Aorta (tissue), 5 donors: ENCODE measurements around the gene IL1F10. TPM values are rescaled to one million over a fixed set of nuclear protein-coding genes. Genes with fewer than 3 reads are reported as not detected.

ENCODE experiments used
- ATAC-seq: fragments of 200-7000 bp; cut with Tn5 transposase; one replicate; pipeline ENCODE4 v1.9.1; 2022; ENCODE audit warnings: moderate library complexity; ENCODE audit not compliant: low FRiP score
- DNase-seq, 2 donors: peaks; one replicate each; pipeline ENCODE4 v3.0.0-alpha.2; 2020
- H3K27ac ChIP-seq, 2 donors: one replicate each; pipeline ENCODE4 v1.5.1; 2013; ENCODE audit warnings: low read length in 2 of 2, mild to moderate bottlenecking in 2 of 2, moderate library complexity in 2 of 2, control low read depth in 1 of 2, inconsistent platforms in 1 of 2, low read depth in 1 of 2
- H3K27me3 ChIP-seq, 2 donors: one replicate each; pipeline ENCODE4 v1.6.1; 2013; ENCODE audit warnings: control low read depth in 1 of 2, low read length in 1 of 2, mild to moderate bottlenecking in 1 of 2, moderate library complexity in 1 of 2; ENCODE audit not compliant: insufficient read depth in 2 of 2, control insufficient read depth in 1 of 2
- H3K36me3 ChIP-seq, 2 donors: one replicate each; pipeline ENCODE4 v1.6.1; 2013; ENCODE audit warnings: control low read depth in 1 of 2, low read length in 1 of 2, mild to moderate bottlenecking in 1 of 2; ENCODE audit not compliant: insufficient read depth in 2 of 2, control insufficient read depth in 1 of 2
- H3K4me1 ChIP-seq, 2 donors: one replicate each; pipeline ENCODE4 v1.6.1; 2013; ENCODE audit warnings: low read length in 2 of 2, control low read depth in 1 of 2, mild to moderate bottlenecking in 1 of 2, moderate library complexity in 1 of 2; ENCODE audit not compliant: insufficient read depth in 2 of 2, control insufficient read depth in 1 of 2
- H3K4me3 ChIP-seq, 2 donors: one replicate each; pipeline ENCODE4 v1.5.1; 2013; ENCODE audit warnings: low read length in 2 of 2, control low read depth in 1 of 2, mild to moderate bottlenecking in 1 of 2
- H3K9me3 ChIP-seq: one replicate; pipeline ENCODE4 v1.6.1; 2013; ENCODE audit warnings: mild to moderate bottlenecking, low read length; ENCODE audit not compliant: control insufficient read depth
- WGBS, 2 donors: extraction: QIAGEN DNeasy Blood & Tissue Kit; methylation state at CpG; one replicate each; pipeline ENCODE4 v1.1.7; 2013; 5-methylcytosine and 5-hydroxymethylcytosine counted together
- intact Hi-C, 2 donors: fragments of 100-400 bp; cut with DNase I; formaldehyde crosslinking; loops; one replicate each; pipeline versions ENCODE4 v1.14.2 to v1.15.0; 2022
- polyA plus RNA-seq, 2 donors: library from polyadenylated mRNA; stranded (reverse); fragments of 200-250 nt; gene quantifications; one replicate each; pipeline ENCODE4 v1.2.3, GENCODE V29; 2013
- total RNA-seq, 2 donors: library from RNA; stranded (reverse); fragmentation: NEBNext Ultra II Directional; extraction: Animal tissue kit (Norgen Biotek cat#: 25700); gene quantifications; one replicate each; pipeline ENCODE4 v1.2.1, GENCODE V29; 2021
- donor health status: healthy with polysubstance abuse.
- donor health status: Bipolar disorder and iron deficiency.
- donor health status: DM: no; HTN: no; CAD: no.
- donor health status: DM: no; HTN: no; CAD: no.
- donor health status: DM: yes; HTN: yes; CAD: no.

The IL1F10 gene
- total and polyA plus RNA-seq, 4 donors = not detected

- WGBS, 2 donors = 79 to 81% methylated on average over 10 of the region's 10 CpGs
- H3K36me3 ChIP-seq = no peaks in the 10 kb centered on the region
- H3K9me3 ChIP-seq = no peaks in the 10 kb centered on the region
- no peaks in the 10 kb centered on the region for H3K4me1 ChIP-seq
- H3K27me3 ChIP-seq = no peaks in the 10 kb centered on the region
- H3K4me3 ChIP-seq = no peak overlapping the region
- intact Hi-C loops = no loop called here
- no peak for ATAC-seq
- H3K27ac ChIP-seq = no peak overlapping the region
- no peak for DNase-seq
These were observed 48.6 kb downstream of the IL1F10 start for GRCh38 chr2:113116100-113116958.

- H3K9me3 ChIP-seq = no peaks in the 10 kb centered on the region
- H3K4me3 ChIP-seq = no peak overlapping the region
- no peak overlapping the region for H3K27ac ChIP-seq
- no peaks in the 10 kb centered on the region for H3K36me3 ChIP-seq
- DNase-seq (no peak), ATAC-seq (peak; percentile 38)
- WGBS, 2 donors = 44 to 51% methylated on average over 9 of the region's 9 CpGs
- no peaks in the 10 kb centered on the region for H3K27me3 ChIP-seq
- intact Hi-C loops = no loop called here
- no peaks in the 10 kb centered on the region for H3K4me1 ChIP-seq
These were observed 49.9 kb downstream of the IL1F10 start for GRCh38 chr2:113117541-113118262.

GRCh38 chr2:113118263-113118657 is 50.5 kb downstream of the IL1F10 start:
- H3K4me3 ChIP-seq = no peak overlapping the region
- no peaks in the 10 kb centered on the region for H3K36me3 ChIP-seq
- ATAC-seq (no peak), DNase-seq (no peak)
- no peak overlapping the region for H3K27ac ChIP-seq
- no peaks in the 10 kb centered on the region for H3K4me1 ChIP-seq
- intact Hi-C loops = no loop called here
- H3K27me3 ChIP-seq = no peaks in the 10 kb centered on the region
- WGBS, 2 donors = 97 to 100% methylated on average over 2 of the region's 2 CpGs
- no peaks in the 10 kb centered on the region for H3K9me3 ChIP-seq

GRCh38 chr2:113119111-113119510 is 51.3 kb downstream of the IL1F10 start:
- Histone ChIP-seq H3K36me3 (no peaks in the 10 kb centered on the region), H3K4me3 (no peak overlapping the region), H3K9me3 (no peaks in the 10 kb centered on the region), H3K4me1 (no peaks in the 10 kb centered on the region), H3K27ac (no peak overlapping the region), H3K27me3 (no peaks in the 10 kb centered on the region)
- DNase-seq (no peak), ATAC-seq (no peak)
- intact Hi-C loops = no loop called here
- 94 to 98% methylated on average over 2 of the region's 2 CpGs for WGBS, 2 donors

GRCh38 chr2:113120861-113121260 is 53.1 kb downstream of the IL1F10 start:
- Histone ChIP-seq H3K4me3 (no peak overlapping the region), H3K27me3 (no peaks in the 10 kb centered on the region), H3K9me3 (no peaks in the 10 kb centered on the region), H3K27ac (no peak overlapping the region), H3K4me1 (no peaks in the 10 kb centered on the region), H3K36me3 (no peaks in the 10 kb centered on the region)
- 81 to 91% methylated on average over 3 of the region's 3 CpGs for WGBS, 2 donors
- DNase-seq (no peak), ATAC-seq (no peak)
- intact Hi-C loops = no loop called here

GRCh38 chr2:113122364-113122763 is 54.6 kb downstream of the IL1F10 start:
- no peaks in the 10 kb centered on the region for H3K9me3 ChIP-seq
- ATAC-seq = no peak
- no peaks in the 10 kb centered on the region for H3K36me3 ChIP-seq
- H3K4me3 ChIP-seq = no peak overlapping the region
- no peak for DNase-seq
- WGBS, 2 donors = 71 to 79% methylated on average over 4 of the region's 4 CpGs
- intact Hi-C loops = no loop called here
- H3K4me1 ChIP-seq = no peaks in the 10 kb centered on the region
- no peak overlapping the region for H3K27ac ChIP-seq
- H3K27me3 ChIP-seq = no peaks in the 10 kb centered on the region

GRCh38 chr2:113123726-113124125 is 56.0 kb downstream of the IL1F10 start:
- Histone ChIP-seq H3K4me1 (no peaks in the 10 kb centered on the region), H3K9me3 (no peaks in the 10 kb centered on the region), H3K4me3 (no peak overlapping the region), H3K36me3 (no peaks in the 10 kb centered on the region), H3K27ac (no peak overlapping the region), H3K27me3 (no peaks in the 10 kb centered on the region)
- 81 to 85% methylated on average over 3 of the region's 3 CpGs for WGBS, 2 donors
- intact Hi-C loops = no loop called here
- DNase-seq (no peak), ATAC-seq (no peak)

GRCh38 chr2:113124181-113124961 is 56.6 kb downstream of the IL1F10 start:
- H3K9me3 ChIP-seq = no peaks in the 10 kb centered on the region
- H3K4me3 ChIP-seq = no peak overlapping the region
- 45% methylated on average over 12 of the region's 12 CpGs for WGBS, 2 donors
- H3K27ac ChIP-seq = no peak overlapping the region
- intact Hi-C loops = no loop called here
- no peaks in the 10 kb centered on the region for H3K4me1 ChIP-seq
- DNase-seq = no peak
- ATAC-seq = no peak
- no peaks in the 10 kb centered on the region for H3K36me3 ChIP-seq
- H3K27me3 ChIP-seq = no peaks in the 10 kb centered on the region
